SK-N-SH (cell line): Measurements from ENCODE around the gene BOK.

ENCODE experiments used
- CHD2 ChIP-seq: fragments of 150-350 bp; IDR thresholded peaks from 2 replicates; pipeline ENCODE4 v1.6.1; 2018; ENCODE audit warnings: low read length; ENCODE audit not compliant: partially characterized antibody
- ELF1 ChIP-seq: IDR thresholded peaks from 2 replicates; pipeline ENCODE4 v1.4.0; 2012
- EP300 ChIP-seq, 2 experiments: IDR thresholded peaks; 2 replicates each; pipeline versions ENCODE4 v1.4.0 to v1.6.1; 2012; ENCODE audit warnings: borderline replicate concordance in 1 of 2, low read depth in 1 of 2, low read length in 1 of 2
- FOXM1 ChIP-seq: IDR thresholded peaks from 2 replicates; pipeline ENCODE4 v1.4.0; 2012; ENCODE audit warnings: low read depth, mild to moderate bottlenecking
- GABPA ChIP-seq: IDR thresholded peaks from 2 replicates; pipeline ENCODE4 v1.4.0; 2012; ENCODE audit warnings: low read depth, mild to moderate bottlenecking
- POLR2AphosphoS5 ChIP-seq: IDR thresholded peaks from 2 replicates; pipeline ENCODE4 v1.6.1; 2012; ENCODE audit warnings: low read depth, low read length
- SIN3A ChIP-seq: IDR thresholded peaks from 2 replicates; pipeline ENCODE4 v1.6.1; 2012; ENCODE audit warnings: low read depth, mild to moderate bottlenecking, low read length, moderate library complexity, borderline replicate concordance
- SMC3 ChIP-seq: IDR thresholded peaks from 2 replicates; pipeline ENCODE4 v1.6.1; 2012; ENCODE audit warnings: low read depth, low read length, improper control_type of control experiment
- TF ChIP-seq, protein P1 (sequence below): IDR thresholded peaks from 2 replicates; pipeline ENCODE4 v1.4.0; 2012; ENCODE audit warnings: low read depth
- TF ChIP-seq, protein P2 (sequence below): IDR thresholded peaks from 2 replicates; pipeline ENCODE4 v1.6.1; 2012; ENCODE audit warnings: mild to moderate bottlenecking, low read depth, low read length, moderate library complexity
- TF ChIP-seq, protein P3 (sequence below): fragments of 200-600 bp; sonication (generic); IDR thresholded peaks from 2 replicates; pipeline ENCODE4 v1.6.1; 2017; ENCODE audit warnings: antibody characterized with exemption, mild to moderate bottlenecking, moderate library complexity
- TF ChIP-seq, protein P4 (sequence below): IDR thresholded peaks from 2 replicates; pipeline ENCODE4; 2012
- TF ChIP-seq, protein P5 (sequence below): IDR thresholded peaks from 2 replicates; pipeline ENCODE4 v1.4.0; 2012; ENCODE audit warnings: low read depth, borderline replicate concordance

DNA sequence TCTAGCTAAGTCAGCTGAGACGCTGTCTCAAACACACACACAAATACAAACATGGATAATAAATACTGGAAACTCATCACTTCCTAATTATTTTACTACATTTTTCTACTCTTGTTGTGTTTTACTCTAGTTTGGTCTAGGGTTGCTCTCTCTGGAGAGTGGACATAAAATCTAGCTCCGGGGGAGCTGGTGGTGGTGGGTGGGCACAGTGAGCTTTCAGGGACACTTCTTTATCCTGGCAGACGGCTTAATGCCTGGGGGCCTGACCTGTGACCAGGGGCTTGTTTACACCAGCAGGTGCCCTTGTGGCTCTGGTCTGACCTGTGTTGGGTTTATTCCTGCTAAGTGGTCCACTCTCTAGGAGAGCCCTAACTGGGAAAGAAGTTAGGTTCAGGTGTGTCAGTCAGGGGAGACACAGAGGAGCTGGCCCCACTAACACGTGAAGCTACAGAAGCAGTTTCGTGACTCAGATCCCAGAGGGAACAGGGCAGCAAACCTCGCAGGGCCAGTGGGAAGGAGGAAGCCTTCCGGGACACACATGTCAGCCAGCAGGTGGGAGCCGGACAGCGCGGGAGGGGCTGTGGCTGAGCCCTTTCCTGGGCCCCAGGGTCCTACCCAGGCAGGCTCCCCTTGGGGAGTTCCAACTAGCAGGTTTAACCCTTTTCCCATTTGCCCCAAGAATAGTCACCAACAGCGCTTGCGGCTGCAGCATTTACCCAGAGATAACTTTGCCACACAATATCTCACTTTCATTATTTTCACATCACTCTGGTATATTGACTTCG, 22.5 kb upstream of the BOK start:
- TF ChIP-seq, protein P1, sequence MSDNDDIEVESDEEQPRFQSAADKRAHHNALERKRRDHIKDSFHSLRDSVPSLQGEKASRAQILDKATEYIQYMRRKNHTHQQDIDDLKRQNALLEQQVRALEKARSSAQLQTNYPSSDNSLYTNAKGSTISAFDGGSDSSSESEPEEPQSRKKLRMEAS, result no peak
- TF ChIP-seq, protein P2, sequence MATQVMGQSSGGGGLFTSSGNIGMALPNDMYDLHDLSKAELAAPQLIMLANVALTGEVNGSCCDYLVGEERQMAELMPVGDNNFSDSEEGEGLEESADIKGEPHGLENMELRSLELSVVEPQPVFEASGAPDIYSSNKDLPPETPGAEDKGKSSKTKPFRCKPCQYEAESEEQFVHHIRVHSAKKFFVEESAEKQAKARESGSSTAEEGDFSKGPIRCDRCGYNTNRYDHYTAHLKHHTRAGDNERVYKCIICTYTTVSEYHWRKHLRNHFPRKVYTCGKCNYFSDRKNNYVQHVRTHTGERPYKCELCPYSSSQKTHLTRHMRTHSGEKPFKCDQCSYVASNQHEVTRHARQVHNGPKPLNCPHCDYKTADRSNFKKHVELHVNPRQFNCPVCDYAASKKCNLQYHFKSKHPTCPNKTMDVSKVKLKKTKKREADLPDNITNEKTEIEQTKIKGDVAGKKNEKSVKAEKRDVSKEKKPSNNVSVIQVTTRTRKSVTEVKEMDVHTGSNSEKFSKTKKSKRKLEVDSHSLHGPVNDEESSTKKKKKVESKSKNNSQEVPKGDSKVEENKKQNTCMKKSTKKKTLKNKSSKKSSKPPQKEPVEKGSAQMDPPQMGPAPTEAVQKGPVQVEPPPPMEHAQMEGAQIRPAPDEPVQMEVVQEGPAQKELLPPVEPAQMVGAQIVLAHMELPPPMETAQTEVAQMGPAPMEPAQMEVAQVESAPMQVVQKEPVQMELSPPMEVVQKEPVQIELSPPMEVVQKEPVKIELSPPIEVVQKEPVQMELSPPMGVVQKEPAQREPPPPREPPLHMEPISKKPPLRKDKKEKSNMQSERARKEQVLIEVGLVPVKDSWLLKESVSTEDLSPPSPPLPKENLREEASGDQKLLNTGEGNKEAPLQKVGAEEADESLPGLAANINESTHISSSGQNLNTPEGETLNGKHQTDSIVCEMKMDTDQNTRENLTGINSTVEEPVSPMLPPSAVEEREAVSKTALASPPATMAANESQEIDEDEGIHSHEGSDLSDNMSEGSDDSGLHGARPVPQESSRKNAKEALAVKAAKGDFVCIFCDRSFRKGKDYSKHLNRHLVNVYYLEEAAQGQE, result no peak
- TF ChIP-seq SIN3A (no peak), GABPA (no peak), FOXM1 (no peak), CHD2 (no peak), ELF1 (no peak), POLR2AphosphoS5 (no peak), SMC3 (no peak), EP300 (IDR thresholded peaks at IDR 0.05; ENCODE audit: borderline replicate concordance in 1 of 2, low read depth in 1 of 2, low read length in 1 of 2) (no peak)
- TF ChIP-seq, protein P3, sequence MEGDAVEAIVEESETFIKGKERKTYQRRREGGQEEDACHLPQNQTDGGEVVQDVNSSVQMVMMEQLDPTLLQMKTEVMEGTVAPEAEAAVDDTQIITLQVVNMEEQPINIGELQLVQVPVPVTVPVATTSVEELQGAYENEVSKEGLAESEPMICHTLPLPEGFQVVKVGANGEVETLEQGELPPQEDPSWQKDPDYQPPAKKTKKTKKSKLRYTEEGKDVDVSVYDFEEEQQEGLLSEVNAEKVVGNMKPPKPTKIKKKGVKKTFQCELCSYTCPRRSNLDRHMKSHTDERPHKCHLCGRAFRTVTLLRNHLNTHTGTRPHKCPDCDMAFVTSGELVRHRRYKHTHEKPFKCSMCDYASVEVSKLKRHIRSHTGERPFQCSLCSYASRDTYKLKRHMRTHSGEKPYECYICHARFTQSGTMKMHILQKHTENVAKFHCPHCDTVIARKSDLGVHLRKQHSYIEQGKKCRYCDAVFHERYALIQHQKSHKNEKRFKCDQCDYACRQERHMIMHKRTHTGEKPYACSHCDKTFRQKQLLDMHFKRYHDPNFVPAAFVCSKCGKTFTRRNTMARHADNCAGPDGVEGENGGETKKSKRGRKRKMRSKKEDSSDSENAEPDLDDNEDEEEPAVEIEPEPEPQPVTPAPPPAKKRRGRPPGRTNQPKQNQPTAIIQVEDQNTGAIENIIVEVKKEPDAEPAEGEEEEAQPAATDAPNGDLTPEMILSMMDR, result no peak
- TF ChIP-seq, protein P4, sequence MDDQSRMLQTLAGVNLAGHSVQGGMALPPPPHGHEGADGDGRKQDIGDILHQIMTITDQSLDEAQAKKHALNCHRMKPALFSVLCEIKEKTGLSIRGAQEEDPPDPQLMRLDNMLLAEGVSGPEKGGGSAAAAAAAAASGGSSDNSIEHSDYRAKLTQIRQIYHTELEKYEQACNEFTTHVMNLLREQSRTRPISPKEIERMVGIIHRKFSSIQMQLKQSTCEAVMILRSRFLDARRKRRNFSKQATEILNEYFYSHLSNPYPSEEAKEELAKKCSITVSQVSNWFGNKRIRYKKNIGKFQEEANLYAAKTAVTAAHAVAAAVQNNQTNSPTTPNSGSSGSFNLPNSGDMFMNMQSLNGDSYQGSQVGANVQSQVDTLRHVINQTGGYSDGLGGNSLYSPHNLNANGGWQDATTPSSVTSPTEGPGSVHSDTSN, result no peak
- TF ChIP-seq, protein P5, sequence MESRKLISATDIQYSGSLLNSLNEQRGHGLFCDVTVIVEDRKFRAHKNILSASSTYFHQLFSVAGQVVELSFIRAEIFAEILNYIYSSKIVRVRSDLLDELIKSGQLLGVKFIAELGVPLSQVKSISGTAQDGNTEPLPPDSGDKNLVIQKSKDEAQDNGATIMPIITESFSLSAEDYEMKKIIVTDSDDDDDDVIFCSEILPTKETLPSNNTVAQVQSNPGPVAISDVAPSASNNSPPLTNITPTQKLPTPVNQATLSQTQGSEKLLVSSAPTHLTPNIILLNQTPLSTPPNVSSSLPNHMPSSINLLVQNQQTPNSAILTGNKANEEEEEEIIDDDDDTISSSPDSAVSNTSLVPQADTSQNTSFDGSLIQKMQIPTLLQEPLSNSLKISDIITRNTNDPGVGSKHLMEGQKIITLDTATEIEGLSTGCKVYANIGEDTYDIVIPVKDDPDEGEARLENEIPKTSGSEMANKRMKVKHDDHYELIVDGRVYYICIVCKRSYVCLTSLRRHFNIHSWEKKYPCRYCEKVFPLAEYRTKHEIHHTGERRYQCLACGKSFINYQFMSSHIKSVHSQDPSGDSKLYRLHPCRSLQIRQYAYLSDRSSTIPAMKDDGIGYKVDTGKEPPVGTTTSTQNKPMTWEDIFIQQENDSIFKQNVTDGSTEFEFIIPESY, result no peak
